Measurements from ENCODE around the gene OR2T1. TPM values are rescaled to one million over a fixed set of nuclear protein-coding genes. Genes with fewer than 3 reads are reported as not detected.
"Not testable (repeated sequence)": the region's sequence is repeated elsewhere in the genome, so short reads cannot be mapped to it uniquely, and the experiment has no call there.

The OR2T1 gene
- polyA plus RNA-seq, 4 donors = not detected

GRCh38 chr1:248434913-248435312 lies 32.1 kb downstream of the OR2T1 start:
- DNase-seq (ENCODE audit: low read depth in 4 of 4, low spot score in 3 of 4) = not testable (repeated sequence)

DNA sequence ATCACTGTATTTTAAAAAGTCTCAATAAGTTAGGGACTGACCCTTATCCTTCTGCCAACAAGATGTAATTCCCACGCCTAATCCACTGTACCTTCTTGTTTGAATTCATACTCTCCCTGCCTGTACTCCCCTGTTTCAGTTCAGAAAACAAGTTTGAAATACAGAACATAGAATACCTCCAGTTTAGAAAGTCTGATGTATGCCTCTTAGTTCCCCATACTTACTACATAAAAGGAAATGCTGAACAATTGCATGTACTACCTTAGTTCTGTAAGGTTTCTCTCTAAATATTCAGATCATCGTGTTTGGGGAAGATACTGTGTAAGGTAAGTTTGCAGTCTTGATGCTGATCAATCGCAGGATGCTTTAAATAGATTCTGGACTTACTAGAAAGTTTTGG lies 33.5 kb downstream of the OR2T1 start:
- DNase-seq (ENCODE audit: low read depth in 4 of 4, low spot score in 3 of 4) = not testable (repeated sequence)

DNA sequence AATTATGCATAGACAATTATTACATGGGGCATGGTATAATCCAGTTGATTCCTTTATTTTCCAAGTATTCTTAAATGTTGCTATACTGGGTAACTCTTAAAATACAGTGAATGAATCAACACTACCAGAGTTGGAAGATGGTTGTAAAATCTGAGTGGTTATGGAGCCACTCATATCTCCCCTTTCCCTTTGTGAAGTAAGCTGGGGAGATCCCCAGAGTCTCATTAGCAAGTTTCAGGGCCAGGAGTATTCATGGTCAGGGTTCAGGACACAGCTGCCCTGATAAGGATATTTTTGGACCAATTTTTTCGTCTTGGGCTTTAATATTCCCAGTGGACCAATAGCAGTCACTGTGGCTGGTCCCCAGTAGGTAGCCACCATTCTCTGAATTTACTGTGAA lies 35.8 kb downstream of the OR2T1 start:
- not testable (repeated sequence) for DNase-seq (ENCODE audit: low read depth in 4 of 4, low spot score in 3 of 4)

GRCh38 chr1:248439283-248439682 lies 36.4 kb downstream of the OR2T1 start:
- not testable (repeated sequence) for DNase-seq (ENCODE audit: low read depth in 4 of 4, low spot score in 3 of 4)

- not testable (repeated sequence) for DNase-seq (ENCODE audit: low read depth in 4 of 4, low spot score in 3 of 4)
These were observed 39.8 kb downstream of the OR2T1 start for GRCh38 chr1:248442500-248443277.

GRCh38 chr1:248444603-248445002 lies 41.8 kb downstream of the OR2T1 start:
- DNase-seq (ENCODE audit: low read depth in 4 of 4, low spot score in 3 of 4) = not testable (repeated sequence)

GRCh38 chr1:248445399-248445798 lies 42.6 kb downstream of the OR2T1 start, which contains the start of gene OR2T2:
Gene OR2T2, plus strand, starts transcription at chr1:248445637. Its CDS starts 7,161 bp downstream, at chr1:248452798.
- peak in 1 of 4 donors; percentile 10 for DNase-seq (ENCODE audit: low read depth in 4 of 4, low spot score in 3 of 4)

- not testable (repeated sequence) for DNase-seq (ENCODE audit: low read depth in 4 of 4, low spot score in 3 of 4)
These were observed 45.7 kb downstream of the OR2T1 start for GRCh38 chr1:248448409-248449074.

- DNase-seq (ENCODE audit: low read depth in 4 of 4, low spot score in 3 of 4) = not testable (repeated sequence)
These were observed 47.1 kb downstream of the OR2T1 start for GRCh38 chr1:248449821-248450465.

GRCh38 chr1:248450466-248451145 lies 47.8 kb downstream of the OR2T1 start:
- not testable (repeated sequence) for DNase-seq (ENCODE audit: low read depth in 4 of 4, low spot score in 3 of 4)

GRCh38 chr1:248453619-248454018 lies 50.8 kb downstream of the OR2T1 start:
- not testable (repeated sequence) for DNase-seq (ENCODE audit: low read depth in 4 of 4, low spot score in 3 of 4)

GRCh38 chr1:248455045-248455444 lies 52.2 kb downstream of the OR2T1 start:
- not testable (repeated sequence) for DNase-seq (ENCODE audit: low read depth in 4 of 4, low spot score in 3 of 4)

DNA sequence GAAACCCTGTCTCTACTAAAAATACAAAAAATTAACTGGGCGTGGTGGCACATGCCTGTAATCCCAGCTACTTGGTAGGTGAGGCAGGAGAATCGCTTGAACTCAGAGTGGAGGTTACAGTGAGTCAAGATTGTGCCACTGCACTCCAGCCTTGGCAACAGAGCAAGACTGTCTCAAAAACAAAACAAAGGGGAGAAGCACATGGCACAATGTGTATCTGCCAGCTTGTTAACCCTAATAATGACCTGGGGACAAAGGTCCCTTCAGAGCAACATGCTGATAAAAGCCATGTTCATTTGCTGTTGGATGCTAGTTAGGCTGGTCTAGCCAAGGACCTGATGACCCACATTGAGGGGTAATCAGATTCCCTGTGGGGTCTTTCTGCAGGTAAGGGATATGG lies 53.8 kb downstream of the OR2T1 start:
- DNase-seq (ENCODE audit: low read depth in 4 of 4, low spot score in 3 of 4) = not testable (repeated sequence)

Other genes starting within 250 kb of the OR2T1 start
- not detected for gene OR2M2, start 228.2 kb upstream of the OR2T1 start, polyA plus RNA-seq (ENCODE audit: insufficient read length in 4 of 4)
- under 1 TPM; 0.01 to 0.04 (median 0.03) TPM for gene OR2M3, start 205.8 kb upstream of the OR2T1 start, polyA plus RNA-seq (ENCODE audit: insufficient read length in 4 of 4)
- gene OR2M4, start 171.6 kb upstream of the OR2T1 start, polyA plus RNA-seq (ENCODE audit: insufficient read length in 4 of 4) = under 1 TPM in 3 of 4 donors, not detected in 1; 0.03 to 0.04 (median 0.04) TPM
- not detected for gene OR2T33, start 125.1 kb upstream of the OR2T1 start, polyA plus RNA-seq (ENCODE audit: insufficient read length in 4 of 4)
- under 1 TPM in 2 of 4 donors, not detected in 2; 0.01 to 0.04 TPM for gene OR2T12, start 99.6 kb upstream of the OR2T1 start, polyA plus RNA-seq (ENCODE audit: insufficient read length in 4 of 4)
- gene OR2M7, start 78.5 kb upstream of the OR2T1 start, polyA plus RNA-seq (ENCODE audit: insufficient read length in 4 of 4) = not detected
- gene OR14C36, start 54.3 kb upstream of the OR2T1 start, polyA plus RNA-seq (ENCODE audit: insufficient read length in 4 of 4) = not detected
- gene OR2T4, start 41.4 kb upstream of the OR2T1 start, polyA plus RNA-seq (ENCODE audit: insufficient read length in 4 of 4) = not detected
- under 1 TPM; 0.05 to 0.34 (median 0.10) TPM for gene OR2T6, start 27.3 kb upstream of the OR2T1 start, polyA plus RNA-seq (ENCODE audit: insufficient read length in 4 of 4)
- under 1 TPM in 1 of 4 donors, not detected in 3; 0.01 TPM for gene OR2T2, start 42.6 kb downstream of the OR2T1 start, polyA plus RNA-seq (ENCODE audit: insufficient read length in 4 of 4)
- gene OR2T3, start 70.3 kb downstream of the OR2T1 start, polyA plus RNA-seq (ENCODE audit: insufficient read length in 4 of 4) = not detected
- under 1 TPM in 1 of 4 donors, not detected in 3; 0.03 TPM for gene OR2T5, start 85.5 kb downstream of the OR2T1 start, polyA plus RNA-seq (ENCODE audit: insufficient read length in 4 of 4)
- gene OR2G6, start 105.0 kb downstream of the OR2T1 start, polyA plus RNA-seq (ENCODE audit: insufficient read length in 4 of 4) = under 1 TPM in 2 of 4 donors, not detected in 2; 0.03 TPM
- gene OR2T29, start 159.7 kb downstream of the OR2T1 start, polyA plus RNA-seq (ENCODE audit: insufficient read length in 4 of 4) = not detected
- gene OR2T34, start 171.7 kb downstream of the OR2T1 start, polyA plus RNA-seq (ENCODE audit: insufficient read length in 4 of 4) = not detected
- under 1 TPM; 0.10 to 0.26 (median 0.18) TPM for gene OR2T10, start 194.7 kb downstream of the OR2T1 start, polyA plus RNA-seq (ENCODE audit: insufficient read length in 4 of 4)
- not detected for gene OR2T11, start 232.0 kb downstream of the OR2T1 start, polyA plus RNA-seq (ENCODE audit: insufficient read length in 4 of 4)
- gene OR2T35, start 242.2 kb downstream of the OR2T1 start, polyA plus RNA-seq (ENCODE audit: insufficient read length in 4 of 4) = not detected